AG04450 (cell line): ENCODE data around the gene SMC3. TPM values are rescaled to one million over a fixed set of nuclear protein-coding genes. Genes with fewer than 3 reads are reported as not detected.

ENCODE experiments used
- CTCF ChIA-PET: fragments of 300-600, 350-600 bp; formaldehyde crosslinking; extraction: SDS; loops from one replicate; lab custom pipeline; 2022; ENCODE audit warnings: antibody characterized with exemption, inconsistent platforms; lab: Charles Lee
- POLR2A ChIA-PET: fragments of 350-600 bp; formaldehyde crosslinking; extraction: SDS; loops from one replicate; lab custom pipeline; 2021; ENCODE audit warnings: antibody characterized with exemption, inconsistent platforms; lab: Yijun Ruan, JAX
- DNase-seq: peaks from one replicate; pipeline ENCODE4 v3.0.0-alpha.2; 2011; ENCODE audit warnings: low read depth, low spot score
- H3K27ac ChIP-seq: one replicate; pipeline ENCODE4 v1.5.1; 2012; ENCODE audit warnings: low read depth, low read length, control low read depth
- H3K27me3 ChIP-seq: one replicate; pipeline ENCODE4 v1.6.0; 2012; ENCODE audit warnings: low read length; ENCODE audit not compliant: control insufficient read depth, insufficient read depth
- H3K4me3 ChIP-seq: 2 replicates; pipeline ENCODE4 v1.5.1; 2011; ENCODE audit warnings: mild to moderate bottlenecking, low read depth, low read length, control low read depth
- H3K9me3 ChIP-seq: 2 replicates; pipeline ENCODE4 v1.5.1; 2012; ENCODE audit warnings: low read length; ENCODE audit not compliant: control insufficient read depth, insufficient read depth
- polyA plus RNA-seq: library from polyadenylated mRNA; depleted of rRNA; stranded (reverse); fragments of >200 nt; gene quantifications from 2 replicates; pipeline ENCODE4 v1.2.3, GENCODE V29; 2011
- TF ChIP-seq, protein P1 (sequence below): IDR thresholded peaks from 2 replicates; pipeline ENCODE4 v1.5.1; 2011; ENCODE audit warnings: low read depth, low read length, control low read depth, inconsistent platforms

SMC3 gene
- polyA plus RNA-seq, 1 experiment: 26.2 TPM

GRCh38 chr10:110548002-110548401, 19.5 kb upstream of the SMC3 start:
- Histone ChIP-seq H3K9me3 (no peaks in the 10 kb centered on the region), H3K27ac (no peak overlapping the region), H3K27me3 (no peaks in the 10 kb centered on the region), H3K4me3 (no peak overlapping the region)
- ChIA-PET CTCF (interaction anchor here (0.7 to 8.3 kb wide), 8 partner anchors 12 to 251 kb away, joined by 3 to 141 read pairs (median 4); partner anchors contain the start of gene SMNDC1), POLR2A (no interaction called here)
- DNase-seq: no peak
- TF ChIP-seq, protein P1, sequence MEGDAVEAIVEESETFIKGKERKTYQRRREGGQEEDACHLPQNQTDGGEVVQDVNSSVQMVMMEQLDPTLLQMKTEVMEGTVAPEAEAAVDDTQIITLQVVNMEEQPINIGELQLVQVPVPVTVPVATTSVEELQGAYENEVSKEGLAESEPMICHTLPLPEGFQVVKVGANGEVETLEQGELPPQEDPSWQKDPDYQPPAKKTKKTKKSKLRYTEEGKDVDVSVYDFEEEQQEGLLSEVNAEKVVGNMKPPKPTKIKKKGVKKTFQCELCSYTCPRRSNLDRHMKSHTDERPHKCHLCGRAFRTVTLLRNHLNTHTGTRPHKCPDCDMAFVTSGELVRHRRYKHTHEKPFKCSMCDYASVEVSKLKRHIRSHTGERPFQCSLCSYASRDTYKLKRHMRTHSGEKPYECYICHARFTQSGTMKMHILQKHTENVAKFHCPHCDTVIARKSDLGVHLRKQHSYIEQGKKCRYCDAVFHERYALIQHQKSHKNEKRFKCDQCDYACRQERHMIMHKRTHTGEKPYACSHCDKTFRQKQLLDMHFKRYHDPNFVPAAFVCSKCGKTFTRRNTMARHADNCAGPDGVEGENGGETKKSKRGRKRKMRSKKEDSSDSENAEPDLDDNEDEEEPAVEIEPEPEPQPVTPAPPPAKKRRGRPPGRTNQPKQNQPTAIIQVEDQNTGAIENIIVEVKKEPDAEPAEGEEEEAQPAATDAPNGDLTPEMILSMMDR: no peak

- Histone ChIP-seq H3K4me3 (no peak overlapping the region), H3K27me3 (no peaks in the 10 kb centered on the region), H3K27ac (no peak overlapping the region), H3K9me3 (no peaks in the 10 kb centered on the region)
- DNase-seq: no peak
- TF ChIP-seq, protein P1: no peak
- CTCF ChIA-PET: interaction anchor here (0.6 to 8.3 kb wide), 7 partner anchors 11 to 412 kb away, joined by 3 to 141 read pairs (median 3); partner anchors contain the start of gene SMNDC1
- POLR2A ChIA-PET: no interaction called here
Measured at GRCh38 chr10:110549211-110549610, 18.3 kb upstream of the SMC3 start.

GRCh38 chr10:110553905-110554304, 13.6 kb upstream of the SMC3 start:
- H3K27ac ChIP-seq: no peak overlapping the region
- ChIA-PET CTCF (no interaction called here), POLR2A (no interaction called here)
- H3K27me3 ChIP-seq: peaks cover 2% of the 10 kb centered on the region
- H3K4me3 ChIP-seq: no peak overlapping the region
- TF ChIP-seq, protein P1: no peak
- no peaks in the 10 kb centered on the region for H3K9me3 ChIP-seq
- DNase-seq: no peak

DNA sequence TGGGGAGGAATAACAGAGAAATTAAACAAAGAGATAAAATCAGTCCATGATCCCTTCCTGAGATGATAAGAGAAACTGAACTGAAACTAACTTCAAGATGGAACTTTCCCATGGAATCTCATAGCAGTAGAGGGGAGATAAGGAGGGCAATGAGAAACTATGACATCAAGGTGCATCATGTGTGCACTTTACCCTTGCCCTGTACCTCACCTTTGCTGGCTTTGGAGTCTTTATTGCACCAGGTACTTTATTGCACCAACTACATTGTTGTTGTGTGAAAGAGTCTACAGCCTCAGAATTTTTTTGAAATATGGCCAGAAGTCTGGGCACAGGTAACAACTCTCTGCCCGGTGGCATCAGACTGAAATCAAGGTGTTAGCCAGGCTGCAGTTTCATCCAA, 11.2 kb upstream of the SMC3 start:
- TF ChIP-seq, protein P1: no peak
- CTCF ChIA-PET: no interaction called here
- peaks cover 2% of the 10 kb centered on the region for H3K27me3 ChIP-seq
- no peak overlapping the region for H3K4me3 ChIP-seq
- POLR2A ChIA-PET: no interaction called here
- DNase-seq: no peak
- no peak overlapping the region for H3K27ac ChIP-seq
- H3K9me3 ChIP-seq: no peaks in the 10 kb centered on the region

GRCh38 chr10:110556969-110557601, 10.4 kb upstream of the SMC3 start:
- Histone ChIP-seq H3K27ac (no peak overlapping the region), H3K9me3 (no peaks in the 10 kb centered on the region), H3K4me3 (no peak overlapping the region), H3K27me3 (peaks cover 2% of the 10 kb centered on the region)
- TF ChIP-seq, protein P1: peak; percentile 59
- POLR2A ChIA-PET: no interaction called here
- DNase-seq: no peak
- CTCF ChIA-PET: interaction anchor here (0.7 to 1.9 kb wide), 6 partner anchors 10 to 360 kb away, joined by 3 to 7 read pairs (median 3); partner anchors contain the start of gene SMC3
